K562 (cell line): ENCODE results near the gene PPM1G. TPM values are rescaled to one million over a fixed set of nuclear protein-coding genes. Genes with fewer than 3 reads are reported as not detected.

Experiments used
- ATAC-seq: fragments of 200-7000 bp; cut with Tn5 transposase; 3 replicates; pipeline ENCODE4 v1.9.1; 2020; ENCODE audit warnings: moderate library complexity
- BruUV-seq: library from RNA; stranded (reverse); fragments of 400-500 nt; replicated peaks from 2 replicates; lab custom pipeline; 2021; lab: Mats Ljungman, UMichigan
- CTCF ChIA-PET: fragments of 300-600 bp; formaldehyde crosslinking; extraction: SDS; loops from one replicate; lab custom pipeline; 2021; ENCODE audit warnings: low intra/inter-chr PET ratio; lab: Yijun Ruan, JAX
- POLR2A ChIA-PET: fragments of 300-600, 350-650 bp; sonication (Branson Sonifier 250); formaldehyde crosslinking; extraction: SDS; loops from one replicate; lab custom pipeline; 2021; ENCODE audit warnings: antibody characterized with exemption, inconsistent platforms; lab: Yijun Ruan, JAX
- DNase-seq, 4 experiments: peaks; one replicate each; pipeline versions ENCODE4 v3.0.0 to v3.0.0-alpha.2; 2011 to 2018; ENCODE audit warnings: low spot score in 3 of 4, mixed read lengths in 3 of 4; ENCODE audit errors: extremely low read depth in 1 of 4
- FAIRE-seq: peaks from 2 replicates; lab custom pipeline; 2011; peaks lifted over from hg19 to GRCh38; lab: Jason Lieb, UNC
- H2AFZ ChIP-seq: 2 replicates; pipeline ENCODE4 v1.6.0; 2011; ENCODE audit warnings: low read depth, low read length, control low read depth, inconsistent platforms
- H3K27ac ChIP-seq: fragments of 200-600 bp; 3 replicates; pipeline ENCODE4 v1.8.0; 2011; ENCODE audit warnings: low read depth, mild to moderate bottlenecking, control low read depth, inconsistent platforms, low read length, moderate library complexity, mixed read lengths; ENCODE audit errors: extremely low read depth
- H3K27me3 ChIP-seq, 2 experiments: fragments of 300-600 bp in 1 of 2; 2 replicates in 1 of 2; 3 replicates in 1 of 2; pipeline versions ENCODE4 v1.6.0 to v1.8.0; 2011; ENCODE audit warnings: inconsistent platforms in 2 of 2, low read length in 2 of 2, mild to moderate bottlenecking in 1 of 2, mixed read lengths in 1 of 2, moderate library complexity in 1 of 2; ENCODE audit not compliant: control insufficient read depth in 2 of 2, insufficient read depth in 2 of 2
- H3K36me3 ChIP-seq: fragments of 300-600 bp; 3 replicates; pipeline ENCODE4 v1.8.0; 2011; ENCODE audit warnings: mild to moderate bottlenecking, low read length, inconsistent platforms; ENCODE audit not compliant: control insufficient read depth, insufficient read depth
- H3K4me1 ChIP-seq, 2 experiments: fragments of 200-600 bp in 1 of 2; replicated peaks in 1 of 2; 2 replicates in 1 of 2; 3 replicates in 1 of 2; pipeline versions ENCODE4 v1.5.1 to v1.8.0; 2011; ENCODE audit warnings: inconsistent platforms in 2 of 2, low read length in 2 of 2, mild to moderate bottlenecking in 1 of 2, mixed read lengths in 1 of 2, moderate library complexity in 1 of 2; ENCODE audit not compliant: control insufficient read depth in 2 of 2, insufficient read depth in 2 of 2
- H3K4me2 ChIP-seq: 2 replicates; pipeline ENCODE4 v1.6.1; 2011; ENCODE audit warnings: low read length, control low read depth, inconsistent platforms, mixed read lengths; ENCODE audit not compliant: insufficient read depth
- H3K4me3 ChIP-seq: fragments of 200-600 bp; sonication (generic), shearing (Covaris generic); 2 replicates; pipeline ENCODE4 v1.5.1; 2016; ENCODE audit warnings: control low read depth, inconsistent platforms
- H3K79me2 ChIP-seq: fragments of 200-600 bp; 3 replicates; pipeline ENCODE4 v1.8.0; 2011; ENCODE audit warnings: low read length, inconsistent platforms; ENCODE audit not compliant: control insufficient read depth, insufficient read depth
- H3K9ac ChIP-seq, 2 experiments: 2 replicates each; pipeline versions ENCODE4 v1.6.0 to v1.6.1; 2011; ENCODE audit warnings: low read depth in 2 of 2, low read length in 2 of 2, control low read depth in 1 of 2, inconsistent platforms in 1 of 2, mild to moderate bottlenecking in 1 of 2, mixed read lengths in 1 of 2; ENCODE audit not compliant: insufficient read depth in 1 of 2
- H3K9me1 ChIP-seq: one replicate; pipeline ENCODE4 v1.6.0; 2011; ENCODE audit warnings: inconsistent platforms, mild to moderate bottlenecking, low read length, moderate library complexity; ENCODE audit not compliant: control insufficient read depth, insufficient read depth
- H3K9me3 ChIP-seq: replicated peaks from 2 replicates; pipeline ENCODE4 v1.5.1; 2011; ENCODE audit warnings: low read depth, low read length, inconsistent platforms; ENCODE audit not compliant: control insufficient read depth, insufficient read depth
- H4K20me1 ChIP-seq: replicated peaks from 2 replicates; pipeline ENCODE4 v1.6.1; 2011; ENCODE audit warnings: low read length, inconsistent platforms, mixed read lengths; ENCODE audit not compliant: control insufficient read depth, insufficient read depth
- GTF2E2 ChIP-seq: fragments of 200-800 bp; sonication (Bioruptor generic); IDR thresholded peaks from 2 replicates; pipeline ENCODE4 v1.6.1; 2016; ENCODE audit warnings: missing genetic modification characterization, missing compliant biosample characterization
- HDAC8 ChIP-seq: fragments of 450-650 bp; IDR thresholded peaks from 2 replicates; pipeline ENCODE4 v1.6.1; 2016; ENCODE audit warnings: mild to moderate bottlenecking, missing genetic modification characterization, moderate library complexity, missing compliant biosample characterization
- IRF1 ChIP-seq: sonication (generic); formaldehyde crosslinking; IDR thresholded peaks from 2 replicates; pipeline ENCODE4 v1.8.0; 2022; ENCODE audit warnings: missing genetic modification reagents, mild to moderate bottlenecking, borderline replicate concordance
- MYC ChIP-seq, 2 experiments: fragments of 250-450 bp in 1 of 2; sonication (Bioruptor Pico) in 1 of 2; IDR thresholded peaks; 2 replicates each; pipeline versions ENCODE4 v1.5.1 to v1.6.1; 2012 to 2021; ENCODE audit warnings: low read depth in 2 of 2, borderline replicate concordance in 1 of 2, improper control_type of control experiment in 1 of 2, low read length in 1 of 2, mild to moderate bottlenecking in 1 of 2, moderate library complexity in 1 of 2
- POLR3G ChIP-seq: IDR thresholded peaks from 2 replicates; pipeline ENCODE4 v1.6.1; 2011; ENCODE audit not compliant: insufficient read length, insufficient replicate concordance; ENCODE audit errors: extremely low read depth
- RBM22 ChIP-seq: fragments of 200-400 bp; formaldehyde crosslinking; IDR thresholded peaks from 2 replicates; pipeline ENCODE4 v1.6.1; 2018; ENCODE audit warnings: low read length, low read depth; ENCODE audit not compliant: poor library complexity, severe bottlenecking
- TEAD2 ChIP-seq: fragments of 450-650 bp; IDR thresholded peaks from 2 replicates; pipeline ENCODE4 v1.6.1; 2016; ENCODE audit warnings: missing genetic modification characterization, control low read depth, missing compliant biosample characterization
- THRAP3 ChIP-seq: fragments of 450-650 bp; IDR thresholded peaks from 2 replicates; pipeline ENCODE4 v1.6.1; 2016; ENCODE audit warnings: mild to moderate bottlenecking, inconsistent platforms, borderline replicate concordance
- TRIM28 ChIP-seq: fragments of 450-650 bp; IDR thresholded peaks from 2 replicates; pipeline ENCODE4 v1.6.1; 2017
- USF2 ChIP-seq: sonication (generic); formaldehyde crosslinking; IDR thresholded peaks from 2 replicates; pipeline ENCODE4 v1.5.0; 2020; ENCODE audit warnings: missing genetic modification reagents
- ZNF165 ChIP-seq: fragments of 250-450 bp; sonication (Bioruptor Pico); IDR thresholded peaks from 2 replicates; pipeline ENCODE4 v1.4.0; 2020; ENCODE audit warnings: borderline replicate concordance
- WGBS: fragments of 100-300 bp; shearing (Covaris generic); methylation state at CpG from one replicate; pipeline ENCODE4 v1.1.6; 2016; ENCODE audit warnings: low coverage, mixed read lengths; ENCODE audit not compliant: insufficient coverage; ENCODE audit errors: missing lambda C conversion rate; 5-methylcytosine and 5-hydroxymethylcytosine counted together
- in situ Hi-C: fragments of 300-500 bp; cut with MboI; formaldehyde crosslinking; loops from 4 replicates; pipeline ENCODE4 v1.15.0; 2018; ENCODE audit warnings: inconsistent platforms, mixed read lengths
- intact Hi-C: fragments of 100-400 bp; cut with micrococcal nuclease; formaldehyde crosslinking; loops from 2 replicates; pipeline ENCODE4 v1.14.2; 2022
- polyA plus RNA-seq, 8 experiments: library from polyadenylated mRNA; depleted of rRNA in 4 of 8; stranded (reverse) in 5 of 8; unstranded in 3 of 8; fragments of >200 nt; fragmentation: Nextera tagmentation in 2 of 8; fragmentation: Illumina TruSeq in 1 of 8; extraction: Ambion mirVana in 2 of 8; extraction: Trizol in 1 of 8; gene quantifications; 2 replicates each; pipeline versions ENCODE4 v1.2.1 to v1.2.3, GENCODE V29; 2011 to 2014; ENCODE audit warnings: inconsistent platforms in 1 of 8, missing spikeins in 1 of 8
- total RNA-seq, 7 experiments: library from RNA; depleted of rRNA in 6 of 7; stranded (reverse); fragments of >200 nt in 6 of 7; fragmentation: Illumina TruSeq in 2 of 7; extraction: Trizol in 2 of 7; gene quantifications; 2 replicates each; pipeline versions ENCODE4 v1.2.1 to v1.2.3, GENCODE V29; 2011 to 2021; ENCODE audit warnings: low replicate concordance in 1 of 7

Gene PPM1G
- total and polyA plus RNA-seq, 9 of the 15 experiments (the other 6 are each of a cell fraction or from before 2014, with no cell fraction given), result 61.7 to 230 (median 153) TPM

GRCh38 chr2:27347641-27348040, 61.8 kb downstream of the PPM1G start:
- Histone ChIP-seq H2AFZ (no peak overlapping the region), H3K27me3 (no peaks in the 10 kb centered on the region)
- DNase-seq, result no peak
- TF ChIP-seq TEAD2 (tag), result no peak
- no peak for TF ChIP-seq IRF1 (CRISPR knock-in tag)
- no peak for TF ChIP-seq THRAP3
- no peak for TF ChIP-seq ZNF165 (CRISPR knock-in tag)
- TF ChIP-seq POLR3G, result no peak
- no peak for TF ChIP-seq MYC (IDR thresholded peaks at IDR 0.05; ENCODE audit: low read depth, low read length)
- no peak for TF ChIP-seq MYC (CRISPR knock-in tag; IDR thresholded peaks at IDR 0.05; ENCODE audit: borderline replicate concordance, low read depth)
- TF ChIP-seq HDAC8 (tag), result no peak
- TF ChIP-seq RBM22, result no peak
- TF ChIP-seq USF2, result no peak
- TF ChIP-seq GTF2E2 (tag), result no peak
- no peak for TF ChIP-seq TRIM28
- TF ChIP-seq, all 486 proteins: peak for 0
- Histone ChIP-seq H3K36me3 (peaks cover 30% of the 10 kb centered on the region; the same call in 2 of the 3 replicates), H4K20me1 (no peaks in the 10 kb centered on the region), H3K4me1 (no peaks in the 10 kb centered on the region; a peak in 2 of 5 replicates), H3K79me2 (peaks cover 74% of the 10 kb centered on the region), H3K4me3 (no peak overlapping the region), H3K4me2 (no peak overlapping the region), H3K9ac (0 out of 4 replicates have a peak overlapping the region, but pooled peaks of 1 of the 2 experiments have one; percentile 8), H3K9me1 (no peaks in the 10 kb centered on the region), H3K27ac (no peak overlapping the region), H3K9me3 (no peaks in the 10 kb centered on the region)
- FAIRE-seq (no peak), ATAC-seq (no peak)
- ChIA-PET CTCF (no interaction called here), POLR2A (no interaction called here)
- 100% methylated on average over 2 of the region's 2 CpGs for WGBS
- intact Hi-C loops, result no loop called here
- in situ Hi-C loops, result no loop called here
- no TSS peak for BruUV-seq
